Measurements from ENCODE around the gene C11orf54. TPM values are rescaled to one million over a fixed set of nuclear protein-coding genes. Genes with fewer than 3 reads are reported as not detected.

Gene C11orf54
- total and polyA plus RNA-seq, 12 donors = 15.2 to 68.2 (median 33.7) TPM

DNA sequence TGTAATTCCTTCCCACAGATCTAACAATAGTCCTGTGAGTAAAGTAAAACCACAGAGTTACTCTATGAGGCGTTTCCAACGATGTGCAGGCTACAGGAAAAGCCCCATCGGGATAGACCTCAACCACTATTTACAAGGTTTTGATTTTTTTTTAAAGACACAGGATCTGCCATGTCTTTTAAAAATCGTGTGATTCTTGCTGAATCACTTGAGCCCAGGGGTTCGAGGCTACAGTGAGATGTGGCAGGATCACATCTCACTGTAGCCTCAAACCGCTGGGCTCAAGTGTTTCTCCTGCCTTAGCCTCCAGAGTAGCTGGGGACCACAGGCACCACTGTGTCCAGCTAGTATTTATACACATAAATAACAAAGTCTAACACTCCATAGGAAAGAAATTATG lies 8.0 kb upstream of the C11orf54 start:
- H3K36me3 ChIP-seq (replicated peaks in 1 of 2) = peaks cover 0 to 98% of the 10 kb centered on the region in 2 donors

DNA sequence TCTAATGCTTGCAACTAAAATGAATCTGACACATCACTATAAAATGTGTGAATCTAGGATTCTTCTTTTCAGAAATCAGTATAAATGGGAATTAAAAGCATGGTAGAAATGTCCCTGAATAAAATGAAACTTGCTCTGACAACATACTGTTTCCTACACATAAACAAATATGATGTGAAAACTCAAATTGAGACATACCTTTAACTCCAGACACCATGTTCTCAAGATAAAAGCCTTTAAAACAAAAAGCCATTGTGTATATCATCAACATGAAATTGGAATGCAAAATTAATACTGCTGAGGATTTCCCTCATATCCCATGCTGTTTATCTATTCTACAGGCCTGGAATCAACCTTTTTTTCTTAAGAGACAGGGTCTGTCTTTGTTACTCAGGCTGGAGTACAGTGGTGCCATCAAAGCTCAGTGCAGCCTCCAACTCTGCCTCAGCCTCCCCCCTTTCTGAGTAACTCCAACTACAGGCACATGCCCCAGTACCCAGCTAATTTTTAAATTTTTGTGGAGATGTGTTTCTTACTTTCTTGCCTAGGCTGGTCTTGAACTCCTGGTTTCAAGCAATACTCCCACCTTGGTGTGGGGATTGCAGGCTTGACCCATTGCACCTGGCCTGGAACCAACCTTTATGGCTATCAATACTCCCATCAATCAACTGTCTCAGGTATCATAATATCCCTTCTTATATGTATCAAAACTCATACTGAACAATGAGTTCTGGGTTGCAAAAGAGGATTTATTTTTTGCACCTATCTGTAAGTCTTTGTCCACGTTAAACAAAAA lies 6.8 kb upstream of the C11orf54 start:
- no peak for TF ChIP-seq POLR2A (IDR thresholded peaks at IDR 0.05)
- TF ChIP-seq, protein P1, sequence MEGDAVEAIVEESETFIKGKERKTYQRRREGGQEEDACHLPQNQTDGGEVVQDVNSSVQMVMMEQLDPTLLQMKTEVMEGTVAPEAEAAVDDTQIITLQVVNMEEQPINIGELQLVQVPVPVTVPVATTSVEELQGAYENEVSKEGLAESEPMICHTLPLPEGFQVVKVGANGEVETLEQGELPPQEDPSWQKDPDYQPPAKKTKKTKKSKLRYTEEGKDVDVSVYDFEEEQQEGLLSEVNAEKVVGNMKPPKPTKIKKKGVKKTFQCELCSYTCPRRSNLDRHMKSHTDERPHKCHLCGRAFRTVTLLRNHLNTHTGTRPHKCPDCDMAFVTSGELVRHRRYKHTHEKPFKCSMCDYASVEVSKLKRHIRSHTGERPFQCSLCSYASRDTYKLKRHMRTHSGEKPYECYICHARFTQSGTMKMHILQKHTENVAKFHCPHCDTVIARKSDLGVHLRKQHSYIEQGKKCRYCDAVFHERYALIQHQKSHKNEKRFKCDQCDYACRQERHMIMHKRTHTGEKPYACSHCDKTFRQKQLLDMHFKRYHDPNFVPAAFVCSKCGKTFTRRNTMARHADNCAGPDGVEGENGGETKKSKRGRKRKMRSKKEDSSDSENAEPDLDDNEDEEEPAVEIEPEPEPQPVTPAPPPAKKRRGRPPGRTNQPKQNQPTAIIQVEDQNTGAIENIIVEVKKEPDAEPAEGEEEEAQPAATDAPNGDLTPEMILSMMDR (IDR thresholded peaks at IDR 0.05) = no peak
- Histone ChIP-seq H3K9me3 (replicated peaks in 1 of 3) (no peaks in the 10 kb centered on the region), H3K27me3 (no peaks in the 10 kb centered on the region), H3K36me3 (replicated peaks in 1 of 2) (peaks cover 0 to 91% of the 10 kb centered on the region in 2 donors), H3K4me1 (replicated peaks in 1 of 2) (peaks cover 5 to 40% of the 10 kb centered on the region in 2 donors), H3K4me3 (no peak overlapping the region), H3K27ac (no peak overlapping the region)
- no peak for DNase-seq
- intact Hi-C loops (cut with DNase I) = loop anchor here in 1 of 2 donors (10.0 kb wide), 1 partner anchor 50 kb away; no protein-coding TSS in a partner anchor
- 83 to 96% (median 89%) methylated on average over 1 of the region's 1 CpG for WGBS, 4 donors

More for the DNA sequence above, 8.0 kb upstream of the C11orf54 start:
- 74 to 78% (median 77%) methylated on average over 6 of the region's 6 CpGs for WGBS, 4 donors
- no peak for TF ChIP-seq POLR2A (IDR thresholded peaks at IDR 0.05)
- TF ChIP-seq, protein P1 (IDR thresholded peaks at IDR 0.05) = no peak
- no peaks in the 10 kb centered on the region for H3K27me3 ChIP-seq
- no peak for DNase-seq
- H3K4me1 ChIP-seq (replicated peaks in 1 of 2) = peaks cover 0 to 28% of the 10 kb centered on the region in 2 donors
- intact Hi-C loops (cut with DNase I) = loop anchor here in 1 of 2 donors (10.0 kb wide), 1 partner anchor 49 kb away; no protein-coding TSS in a partner anchor
- H3K9me3 ChIP-seq (replicated peaks in 1 of 3) = no peaks in the 10 kb centered on the region
- H3K27ac ChIP-seq = no peak overlapping the region
- H3K4me3 ChIP-seq = no peak overlapping the region

DNA sequence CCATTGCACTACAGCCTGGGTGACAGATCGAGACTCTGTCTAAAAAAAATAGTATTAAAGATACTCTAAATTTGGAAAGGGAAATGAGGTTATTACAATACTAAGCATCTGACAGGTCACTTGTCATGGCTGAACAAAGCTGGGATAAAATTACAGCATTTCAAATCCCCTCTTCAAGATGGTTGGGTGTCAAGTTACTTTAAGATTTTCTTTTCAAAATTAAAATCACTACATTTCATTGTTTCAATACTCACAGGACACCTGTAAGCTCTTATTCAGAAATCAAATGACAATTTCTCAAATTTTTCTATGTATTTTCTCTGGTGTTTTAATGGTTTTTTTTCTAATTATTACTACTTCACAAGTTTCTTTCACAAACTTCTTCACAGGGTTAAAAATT lies 5.8 kb upstream of the C11orf54 start:
- 84 to 94% (median 89%) methylated on average over 1 of the region's 1 CpG for WGBS, 4 donors
- Histone ChIP-seq H3K27ac (no peak overlapping the region), H3K9me3 (replicated peaks in 1 of 3) (no peaks in the 10 kb centered on the region), H3K36me3 (replicated peaks in 1 of 2) (peaks cover 0 to 81% of the 10 kb centered on the region in 2 donors), H3K27me3 (no peaks in the 10 kb centered on the region), H3K4me3 (no peak overlapping the region), H3K4me1 (replicated peaks in 1 of 2) (peaks cover 9 to 49% of the 10 kb centered on the region in 2 donors)
- no peak for TF ChIP-seq POLR2A (IDR thresholded peaks at IDR 0.05)
- TF ChIP-seq, protein P1 (IDR thresholded peaks at IDR 0.05) = no peak
- DNase-seq = no peak
- intact Hi-C loops (cut with DNase I) = loop anchor here in 1 of 2 donors (10.0 kb wide), 1 partner anchor 51 kb away; no protein-coding TSS in a partner anchor

DNA sequence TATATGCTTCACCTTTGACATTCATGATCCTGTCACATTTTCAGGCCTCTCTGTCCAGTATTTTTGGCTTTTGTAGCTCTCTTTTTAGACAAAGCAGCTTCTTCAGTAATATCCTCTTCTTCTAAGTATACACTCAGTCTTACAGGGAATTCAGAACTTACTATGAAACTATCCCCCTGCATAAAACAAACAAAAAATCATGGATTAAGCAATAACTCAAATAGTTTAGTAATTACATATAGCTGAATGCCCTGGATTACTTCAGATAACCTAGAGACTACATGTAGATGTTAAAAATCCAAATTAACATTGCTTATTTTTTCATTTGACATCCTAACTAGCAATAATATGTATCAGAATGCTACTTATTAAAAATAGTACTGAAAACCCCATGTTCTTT lies 5.3 kb upstream of the C11orf54 start:
- intact Hi-C loops (cut with DNase I) = loop anchor here in 1 of 2 donors (10.0 kb wide), 1 partner anchor 51 kb away; no protein-coding TSS in a partner anchor
- H3K27ac ChIP-seq = no peak overlapping the region
- TF ChIP-seq, protein P1 (IDR thresholded peaks at IDR 0.05) = no peak
- no peak for TF ChIP-seq POLR2A (IDR thresholded peaks at IDR 0.05)
- H3K4me3 ChIP-seq = no peak overlapping the region
- H3K27me3 ChIP-seq = no peaks in the 10 kb centered on the region
- H3K4me1 ChIP-seq (replicated peaks in 1 of 2) = peaks cover 9 to 49% of the 10 kb centered on the region in 2 donors
- H3K36me3 ChIP-seq (replicated peaks in 1 of 2) = peaks cover 0 to 76% of the 10 kb centered on the region in 2 donors
- no peaks in the 10 kb centered on the region for H3K9me3 ChIP-seq (replicated peaks in 1 of 3)
- DNase-seq = no peak

Data from adrenal gland (tissue), 12 donors.